ENCODE results near the gene RAB33B. TPM values are rescaled to one million over a fixed set of nuclear protein-coding genes. Genes with fewer than 3 reads are reported as not detected.

The RAB33B gene
- total and polyA plus RNA-seq, 9 of the 15 experiments (the other 6 are each of a cell fraction or from before 2014, with no cell fraction given), result 1.7 to 3.7 (median 3.0) TPM

GRCh38 chr4:139499186-139499585 lies 45.3 kb downstream of the RAB33B start:
- H3K4me1 ChIP-seq (replicated peaks in 1 of 2; ENCODE audit: control insufficient read depth in 2 of 2, insufficient read depth in 2 of 2, low read length in 2 of 2), result no peaks in the 10 kb centered on the region; a peak in 1 of 5 replicates
- BruUV-seq (replicated peaks), result no TSS peak
- no peaks in the 10 kb centered on the region for H3K36me3 ChIP-seq (ENCODE audit: control insufficient read depth, insufficient read depth, low read length)
- no peak overlapping the region for H3K27ac ChIP-seq (ENCODE audit: extremely low read depth, low read depth, low read length)
- H3K9me1 ChIP-seq (ENCODE audit: control insufficient read depth, insufficient read depth, low read length), result no peaks in the 10 kb centered on the region
- ChIA-PET CTCF (ENCODE audit: low intra/inter-chr PET ratio) (no interaction called here), POLR2A (no interaction called here)
- no peaks in the 10 kb centered on the region for H4K20me1 ChIP-seq (replicated peaks; ENCODE audit: control insufficient read depth, insufficient read depth, low read length)
- TF ChIP-seq ZNF165 (CRISPR knock-in tag; IDR thresholded peaks at IDR 0.05; ENCODE audit: borderline replicate concordance) (no peak), PBX2 (CRISPR knock-in tag; IDR thresholded peaks at IDR 0.05; ENCODE audit: low read depth) (no peak), PBX2 (tag; conservative IDR thresholded peaks at IDR 0.05; ENCODE audit: low read depth) (no peak), GTF2F1 (IDR thresholded peaks at IDR 0.05; ENCODE audit: low read depth, low read length) (no peak), CEBPZ (IDR thresholded peaks at IDR 0.05; ENCODE audit: borderline replicate concordance, low read depth, low read length) (no peak), ARID3B (CRISPR knock-in tag; IDR thresholded peaks at IDR 0.05; ENCODE audit: borderline replicate concordance) (no peak), ZNF263 (CRISPR knock-in tag; IDR thresholded peaks at IDR 0.05; ENCODE audit: borderline replicate concordance) (no peak), HINFP (tag; conservative IDR thresholded peaks at IDR 0.05; ENCODE audit: low read depth) (no peak)
- in situ Hi-C loops (cut with MboI) (no loop called here), intact Hi-C loops (cut with micrococcal nuclease) (loop anchor here (5.0 kb wide), 2 partner anchors 97 to 153 kb away; no protein-coding TSS in a partner anchor)
- no peak overlapping the region for H3K4me2 ChIP-seq (ENCODE audit: insufficient read depth, low read length)
- no peaks in the 10 kb centered on the region for H3K79me2 ChIP-seq (ENCODE audit: control insufficient read depth, insufficient read depth, low read length)
- H3K9ac ChIP-seq (ENCODE audit: insufficient read depth in 1 of 2, low read depth in 2 of 2, low read length in 2 of 2), result no peak overlapping the region
- no peaks in the 10 kb centered on the region for H3K9me3 ChIP-seq (replicated peaks; ENCODE audit: control insufficient read depth, insufficient read depth, low read depth, low read length)
- H3K27me3 ChIP-seq (ENCODE audit: control insufficient read depth in 2 of 2, insufficient read depth in 2 of 2, low read length in 2 of 2), result peaks cover 14 to 21% of the 10 kb centered on the region in 2 experiments
- no peak overlapping the region for H3K4me3 ChIP-seq
- no peak overlapping the region for H2AFZ ChIP-seq (ENCODE audit: low read depth, low read length)
- DNase-seq (ENCODE audit: extremely low read depth in 1 of 4, low spot score in 3 of 4), result no peak
- no peak for ATAC-seq
- 4% methylated on average over 4 of the region's 4 CpGs for WGBS (ENCODE audit: insufficient coverage, low coverage, missing lambda C conversion rate)
- FAIRE-seq, result peak; percentile 26

All from K562 (cell line).